NCI-H748 treated with DMSO at 0.1 percent for 48 hours (cell line): Measurements from ENCODE around the gene AMPH.

Experiments used
- DNase-seq: peaks from one replicate; lab custom pipeline; 2025; lab: John Stamatoyannopoulos, UW

Gene AMPH

GRCh38 chr7:38462819-38463218, 168.4 kb downstream of the AMPH start:
- DNase-seq: no peak

- DNase-seq: no peak
Observed at GRCh38 chr7:38461887-38462286, 169.3 kb downstream of the AMPH start.

GRCh38 chr7:38453826-38454225, 177.3 kb downstream of the AMPH start:
- no peak for DNase-seq

- no peak for DNase-seq
Observed at GRCh38 chr7:38453168-38453567, 178.0 kb downstream of the AMPH start.

GRCh38 chr7:38452681-38453108, 178.5 kb downstream of the AMPH start:
- DNase-seq: no peak

GRCh38 chr7:38451840-38452239, 179.3 kb downstream of the AMPH start:
- DNase-seq: peak; percentile 32

GRCh38 chr7:38448584-38449234, 182.5 kb downstream of the AMPH start:
- DNase-seq: no peak

GRCh38 chr7:38448054-38448453, 183.1 kb downstream of the AMPH start:
- no peak for DNase-seq

- DNase-seq: no peak
Observed at GRCh38 chr7:38438970-38439369, 192.2 kb downstream of the AMPH start.

- no peak for DNase-seq
Observed at GRCh38 chr7:38432671-38433070, 198.5 kb downstream of the AMPH start.

- no peak for DNase-seq
Observed at GRCh38 chr7:38432080-38432479, 199.1 kb downstream of the AMPH start.

- no peak for DNase-seq
Observed at GRCh38 chr7:38429057-38429456, 202.1 kb downstream of the AMPH start.

- DNase-seq: no peak
Observed at GRCh38 chr7:38428041-38428440, 203.1 kb downstream of the AMPH start.

- DNase-seq: no peak
Observed at GRCh38 chr7:38427279-38427955, 203.8 kb downstream of the AMPH start.

GRCh38 chr7:38425509-38425908, 205.7 kb downstream of the AMPH start:
- DNase-seq: no peak

GRCh38 chr7:38424750-38425463, 206.3 kb downstream of the AMPH start:
- DNase-seq: no peak

- DNase-seq: no peak
Observed at GRCh38 chr7:38413784-38414183, 217.4 kb downstream of the AMPH start.

GRCh38 chr7:38411404-38411803, 219.8 kb downstream of the AMPH start:
- DNase-seq: no peak

GRCh38 chr7:38410056-38410455, 221.1 kb downstream of the AMPH start:
- no peak for DNase-seq

- no peak for DNase-seq
Observed at GRCh38 chr7:38409531-38409930, 221.6 kb downstream of the AMPH start.

- DNase-seq: peak; percentile 29
Observed at GRCh38 chr7:38398725-38399321, 232.3 kb downstream of the AMPH start.

- no peak for DNase-seq
Observed at GRCh38 chr7:38396852-38397251, 234.3 kb downstream of the AMPH start.
